ENCODE measurements around the gene TRIM72.
A peak's percentile ranks its signal among the peaks of the same experiment; 100 is the strongest.
"Not testable (repeated sequence)": the region's sequence is repeated elsewhere in the genome, so short reads cannot be mapped to it uniquely, and the experiment has no call there.

Gene TRIM72

GRCh38 chr16:31213877-31214707 lies at the start of gene TRIM72:
Gene TRIM72, plus strand, starts transcription at chr16:31214119. Its CDS starts 620 bp downstream, at chr16:31214739.
- H3K4me3 ChIP-seq (replicated peaks; ENCODE audit: low read depth, low read length) = peak within 1 kb of the TSS; percentile 40
- TF ChIP-seq, protein P1, sequence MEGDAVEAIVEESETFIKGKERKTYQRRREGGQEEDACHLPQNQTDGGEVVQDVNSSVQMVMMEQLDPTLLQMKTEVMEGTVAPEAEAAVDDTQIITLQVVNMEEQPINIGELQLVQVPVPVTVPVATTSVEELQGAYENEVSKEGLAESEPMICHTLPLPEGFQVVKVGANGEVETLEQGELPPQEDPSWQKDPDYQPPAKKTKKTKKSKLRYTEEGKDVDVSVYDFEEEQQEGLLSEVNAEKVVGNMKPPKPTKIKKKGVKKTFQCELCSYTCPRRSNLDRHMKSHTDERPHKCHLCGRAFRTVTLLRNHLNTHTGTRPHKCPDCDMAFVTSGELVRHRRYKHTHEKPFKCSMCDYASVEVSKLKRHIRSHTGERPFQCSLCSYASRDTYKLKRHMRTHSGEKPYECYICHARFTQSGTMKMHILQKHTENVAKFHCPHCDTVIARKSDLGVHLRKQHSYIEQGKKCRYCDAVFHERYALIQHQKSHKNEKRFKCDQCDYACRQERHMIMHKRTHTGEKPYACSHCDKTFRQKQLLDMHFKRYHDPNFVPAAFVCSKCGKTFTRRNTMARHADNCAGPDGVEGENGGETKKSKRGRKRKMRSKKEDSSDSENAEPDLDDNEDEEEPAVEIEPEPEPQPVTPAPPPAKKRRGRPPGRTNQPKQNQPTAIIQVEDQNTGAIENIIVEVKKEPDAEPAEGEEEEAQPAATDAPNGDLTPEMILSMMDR (IDR thresholded peaks at IDR 0.05; ENCODE audit: low read length, missing control alignments) = no peak
- DNase-seq (ENCODE audit: low read depth) = no peak

- TF ChIP-seq, protein P1 (IDR thresholded peaks at IDR 0.05; ENCODE audit: low read length, missing control alignments) = no peak
- no peak overlapping the region for H3K4me3 ChIP-seq (replicated peaks; ENCODE audit: low read depth, low read length)
- DNase-seq (ENCODE audit: low read depth) = no peak
These were observed 46.6 kb upstream of the TRIM72 start for GRCh38 chr16:31167315-31167714.

DNA sequence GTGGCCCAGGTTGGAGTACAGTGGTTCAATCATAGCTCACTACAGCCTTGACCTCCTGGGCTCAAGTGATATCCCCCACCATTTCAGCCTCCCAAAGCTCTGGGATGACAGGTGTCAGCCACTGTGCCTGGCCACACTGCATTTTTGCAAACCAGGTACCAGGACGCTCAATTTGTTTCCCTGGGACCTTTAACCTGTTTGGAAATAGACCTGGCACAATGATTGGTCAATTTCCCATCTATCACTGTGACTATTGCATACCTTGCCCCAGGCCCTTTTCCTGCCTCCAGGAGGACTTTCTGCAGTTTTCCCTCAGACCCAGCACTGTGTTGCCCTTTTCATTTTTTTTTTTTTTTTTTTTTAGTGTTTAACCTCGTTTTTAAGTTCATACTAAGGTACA lies 45.1 kb upstream of the TRIM72 start:
- DNase-seq (ENCODE audit: low read depth) = no peak
- TF ChIP-seq, protein P1 (IDR thresholded peaks at IDR 0.05; ENCODE audit: low read length, missing control alignments) = no peak
- no peak overlapping the region for H3K4me3 ChIP-seq (replicated peaks; ENCODE audit: low read depth, low read length)

- DNase-seq (ENCODE audit: low read depth); H3K4me3 ChIP-seq (replicated peaks; ENCODE audit: low read depth, low read length): not testable (repeated sequence)
These were observed 43.9 kb upstream of the TRIM72 start for GRCh38 chr16:31170048-31170447.

- no peak for DNase-seq (ENCODE audit: low read depth)
- TF ChIP-seq, protein P1 (IDR thresholded peaks at IDR 0.05; ENCODE audit: low read length, missing control alignments) = no peak
- H3K4me3 ChIP-seq (replicated peaks; ENCODE audit: low read depth, low read length) = no peak overlapping the region
These were observed 36.8 kb upstream of the TRIM72 start for GRCh38 chr16:31177136-31177535.

GRCh38 chr16:31179219-31179746 lies 34.6 kb upstream of the TRIM72 start:
- TF ChIP-seq, protein P1 (IDR thresholded peaks at IDR 0.05; ENCODE audit: low read length, missing control alignments) = no peak
- DNase-seq (ENCODE audit: low read depth) = no peak
- peak overlapping the region; percentile 97 for H3K4me3 ChIP-seq (replicated peaks; ENCODE audit: low read depth, low read length)

DNA sequence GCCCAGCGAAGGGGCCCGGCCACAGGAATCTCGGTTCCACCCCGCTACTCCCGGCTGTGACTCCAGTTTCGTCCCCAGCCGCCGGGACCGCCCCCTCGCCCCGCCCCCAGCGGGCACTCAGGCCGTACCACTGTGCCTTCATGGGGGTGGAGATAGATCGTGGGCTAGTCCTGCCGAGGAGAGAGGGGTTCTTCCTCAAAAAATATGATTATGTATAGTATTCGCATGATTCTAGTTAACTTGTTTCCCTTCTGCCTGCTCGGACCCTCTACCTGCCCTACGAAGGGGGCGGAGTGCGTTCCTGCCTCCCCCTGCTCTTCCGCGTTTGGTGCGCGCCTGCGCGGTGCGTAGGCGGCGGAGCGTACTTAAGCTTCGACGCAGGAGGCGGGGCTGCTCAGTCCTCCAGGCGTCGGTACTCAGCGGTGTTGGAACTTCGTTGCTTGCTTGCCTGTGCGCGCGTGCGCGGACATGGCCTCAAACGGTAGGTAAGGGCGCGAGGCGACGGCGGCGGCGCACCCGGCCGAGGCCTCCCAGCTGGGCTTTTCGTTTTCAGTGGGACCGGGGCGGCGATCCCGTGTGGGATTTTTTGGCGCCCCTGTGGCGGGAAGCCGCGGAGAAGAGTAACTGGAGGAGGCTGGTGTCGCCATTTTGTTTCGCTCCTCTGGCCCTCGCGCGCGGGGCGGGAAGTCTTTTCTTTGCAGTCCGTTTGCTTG lies 34.0 kb upstream of the TRIM72 start, which contains the start of gene FUS:
TSS of gene FUS (plus strand) at position 393 of the 713 bp plus-strand sequence. CDS start at position 469, 76 bp downstream.
- TF ChIP-seq, protein P1 (IDR thresholded peaks at IDR 0.05; ENCODE audit: low read length, missing control alignments) = no peak
- H3K4me3 ChIP-seq (replicated peaks; ENCODE audit: low read depth, low read length) = peak within 1 kb of the TSS; percentile 97
- DNase-seq (ENCODE audit: low read depth) = peak; percentile 92

Data from fibroblast of pulmonary artery (primary cell).